Embryonic facial prominence (tissue), 1 donor: Measurements from ENCODE around the gene GSN.
"Not testable (repeated sequence)": the region's sequence is repeated elsewhere in the genome, so short reads cannot be mapped to it uniquely, and the experiment has no call there.

Experiments used
- DNase-seq: peaks from one replicate; pipeline ENCODE4 v3.0.0-alpha.2; 2016; ENCODE audit errors: extremely low spot score

GSN gene

GRCh38 chr9:121288673-121289025, 20.7 kb downstream of the GSN start:
- no peak for DNase-seq

GRCh38 chr9:121289026-121289771, 21.2 kb downstream of the GSN start:
- DNase-seq = peak; percentile 79

DNA sequence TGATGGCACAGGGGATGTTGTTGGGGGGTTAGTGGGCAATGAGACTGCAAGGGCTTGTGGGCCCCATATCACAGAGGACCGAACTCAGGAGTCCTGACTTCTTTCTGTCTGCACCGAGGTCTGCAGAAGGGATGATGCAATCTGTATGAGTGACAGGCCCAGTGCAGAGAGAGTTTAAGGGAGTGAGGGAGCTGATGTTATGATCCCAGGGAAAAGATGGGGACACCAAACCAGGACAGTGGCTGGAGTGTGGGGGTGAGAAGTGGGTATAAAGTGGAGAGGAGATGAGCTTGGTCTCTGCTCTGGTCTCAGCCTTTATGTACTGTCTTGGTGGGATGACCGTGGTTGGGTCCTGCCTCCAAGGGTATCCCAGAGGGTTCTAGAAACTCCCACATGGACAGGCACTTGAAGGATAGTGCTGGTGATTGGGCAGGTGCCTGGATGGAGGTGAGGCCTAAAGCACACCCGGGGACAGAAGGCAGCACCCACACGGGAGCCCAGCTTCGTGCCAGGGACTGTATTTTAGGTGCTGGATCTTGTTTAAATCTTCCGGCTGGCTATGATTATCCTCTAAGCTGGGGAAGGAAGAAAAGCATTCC, 21.9 kb downstream of the GSN start:
- no peak for DNase-seq

DNA sequence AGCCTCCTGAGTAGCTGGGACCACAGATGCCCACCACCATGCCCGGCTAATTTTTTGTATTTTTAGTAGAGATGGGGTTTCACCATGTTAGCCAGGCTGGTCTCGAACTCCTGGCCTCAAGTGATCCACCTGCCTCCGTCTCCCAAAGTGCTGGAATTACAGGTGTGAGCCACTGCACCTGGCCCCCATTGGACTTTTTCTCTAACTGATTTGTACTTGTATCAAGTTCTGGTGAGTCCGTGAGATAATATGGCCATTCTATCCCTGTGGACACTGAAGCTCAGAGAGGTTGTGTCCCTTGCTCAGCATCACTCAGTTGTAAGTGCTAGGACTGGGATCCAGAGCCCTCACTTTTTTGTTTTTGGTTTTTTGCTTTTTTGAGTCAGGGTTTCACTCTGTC, 23.6 kb downstream of the GSN start:
- DNase-seq = not testable (repeated sequence)

DNA sequence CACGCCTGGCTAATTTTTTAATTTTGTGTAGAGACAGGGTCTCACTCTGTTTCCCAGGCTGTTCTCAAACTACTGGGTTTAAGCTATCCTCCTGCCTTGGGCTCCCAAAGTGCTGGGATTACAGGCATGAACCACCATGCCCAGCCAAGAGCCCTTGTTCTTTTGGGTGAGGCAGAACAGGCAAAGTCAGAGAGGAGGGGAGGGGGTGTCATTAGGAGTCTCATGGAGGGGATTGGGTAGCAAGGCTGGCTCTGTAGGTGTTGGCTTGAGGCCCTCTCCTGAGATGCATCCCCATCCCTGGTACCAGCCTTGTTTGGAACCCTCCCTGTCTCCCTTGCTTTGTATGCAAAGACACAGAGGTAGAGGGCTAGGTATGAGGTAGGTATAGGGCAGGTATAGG, 24.1 kb downstream of the GSN start:
- DNase-seq = no peak

DNA sequence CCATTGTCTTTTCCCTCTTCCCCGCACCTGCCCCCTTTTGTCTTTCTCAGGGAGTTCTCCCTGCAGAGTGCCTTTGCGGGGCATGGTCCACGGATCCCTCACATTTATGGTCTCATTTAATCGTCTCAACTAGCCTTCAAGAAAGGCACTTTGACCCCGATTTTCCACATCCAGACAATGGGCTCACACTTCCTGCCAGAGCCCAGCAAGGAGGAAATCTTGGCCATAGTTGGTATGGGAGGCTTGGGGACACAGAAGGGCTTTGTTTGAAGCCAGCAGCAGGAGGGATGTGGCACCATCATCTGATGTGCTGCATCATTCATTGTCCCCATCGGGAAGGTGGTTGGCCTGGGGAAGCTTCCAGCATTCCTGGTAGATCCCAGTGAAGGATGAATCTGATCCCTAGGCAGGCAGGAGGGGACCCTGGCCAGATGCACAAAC, 24.9 kb downstream of the GSN start:
- DNase-seq = no peak

GRCh38 chr9:121294151-121294743, 26.3 kb downstream of the GSN start:
- DNase-seq = no peak

- DNase-seq = no peak
Observed at GRCh38 chr9:121294866-121295661, 27.1 kb downstream of the GSN start.

GRCh38 chr9:121295662-121296191, 27.8 kb downstream of the GSN start:
- no peak for DNase-seq

DNA sequence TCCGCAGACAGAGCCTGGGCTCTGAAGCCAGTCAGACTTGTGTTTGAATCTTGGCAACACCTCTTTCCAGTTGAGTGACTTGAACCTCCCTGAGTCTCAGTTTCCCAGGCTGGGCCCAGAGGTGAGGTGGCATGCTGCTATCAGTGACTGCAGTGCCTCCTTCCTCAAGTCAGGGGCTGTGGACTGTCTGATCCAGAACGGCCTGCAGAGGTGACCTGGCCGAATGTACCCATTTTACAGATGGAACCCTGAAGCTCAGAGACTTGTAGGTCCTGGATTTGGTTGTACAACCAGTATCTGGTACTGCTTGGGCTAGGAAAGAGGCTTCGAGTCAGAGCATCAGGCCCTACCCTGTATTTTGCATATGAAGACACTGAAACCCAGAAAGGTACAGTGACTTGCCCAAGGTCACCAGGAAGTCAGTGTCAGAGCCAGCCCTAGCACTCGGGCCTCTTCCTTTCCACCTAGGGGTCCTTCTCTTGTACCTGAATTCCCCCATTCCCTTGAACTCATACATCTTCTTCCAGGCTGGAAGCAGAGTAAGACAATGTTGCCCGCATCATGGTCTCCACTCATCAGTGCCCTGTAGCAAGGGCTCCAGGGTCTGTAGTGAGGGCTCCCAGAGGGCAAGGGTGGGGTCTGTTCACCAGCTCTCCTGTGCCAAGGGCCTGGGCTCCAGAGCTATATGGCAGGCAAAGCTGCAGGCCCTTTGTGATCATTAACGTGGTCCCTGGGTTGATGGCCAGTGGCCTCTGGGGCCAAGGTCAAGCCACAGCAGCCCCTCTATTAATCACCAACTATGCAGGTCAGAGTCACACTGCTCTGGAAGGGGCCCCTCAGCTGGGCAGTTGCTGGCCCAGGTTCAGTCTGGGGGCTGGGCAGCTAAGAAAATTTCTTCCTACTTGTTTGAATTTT, 28.5 kb downstream of the GSN start:
- DNase-seq = no peak

GRCh38 chr9:121297389-121297788, 29.4 kb downstream of the GSN start:
- no peak for DNase-seq

- DNase-seq = no peak
Observed at GRCh38 chr9:121298016-121298538, 30.1 kb downstream of the GSN start.

DNA sequence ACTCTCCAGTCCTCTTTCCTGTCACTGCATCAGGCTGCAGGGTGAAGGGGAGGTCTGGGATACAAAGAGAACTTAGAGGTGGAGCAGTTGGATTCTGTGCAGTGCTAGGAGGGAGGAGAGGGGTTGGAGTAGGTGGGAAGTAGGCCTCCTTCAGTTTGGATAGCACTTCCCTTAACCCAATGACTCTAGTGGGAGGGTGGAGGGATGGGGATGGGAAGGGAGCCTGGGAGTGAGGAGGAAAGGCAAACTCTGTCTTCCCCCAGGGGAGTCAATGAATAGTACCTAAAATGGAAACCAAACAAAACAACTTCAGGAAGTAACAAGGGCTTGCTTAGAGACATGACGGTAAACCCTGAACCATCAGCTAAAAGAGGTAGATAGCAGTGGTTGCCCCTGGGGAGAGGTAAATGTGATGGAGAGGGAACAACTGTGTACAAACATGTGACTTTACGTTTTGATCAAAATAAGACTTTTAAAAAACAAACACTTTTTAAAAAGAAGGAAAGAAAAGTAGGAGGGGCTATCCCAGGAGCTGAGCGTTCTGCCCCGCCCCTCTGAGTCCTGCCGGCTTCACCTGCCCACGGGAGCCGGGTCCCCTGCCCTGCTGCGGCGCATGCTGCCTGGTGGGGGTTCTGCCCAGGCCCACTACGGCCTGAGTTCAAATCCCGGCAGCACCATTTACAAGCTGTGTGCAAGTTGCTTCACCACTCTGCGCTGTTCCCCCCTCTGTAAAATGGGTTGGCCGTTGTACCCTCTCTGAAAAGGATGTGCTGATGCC, 30.9 kb downstream of the GSN start:
- DNase-seq = no peak

- no peak for DNase-seq
Observed at GRCh38 chr9:121299467-121300282, 31.7 kb downstream of the GSN start.

DNA sequence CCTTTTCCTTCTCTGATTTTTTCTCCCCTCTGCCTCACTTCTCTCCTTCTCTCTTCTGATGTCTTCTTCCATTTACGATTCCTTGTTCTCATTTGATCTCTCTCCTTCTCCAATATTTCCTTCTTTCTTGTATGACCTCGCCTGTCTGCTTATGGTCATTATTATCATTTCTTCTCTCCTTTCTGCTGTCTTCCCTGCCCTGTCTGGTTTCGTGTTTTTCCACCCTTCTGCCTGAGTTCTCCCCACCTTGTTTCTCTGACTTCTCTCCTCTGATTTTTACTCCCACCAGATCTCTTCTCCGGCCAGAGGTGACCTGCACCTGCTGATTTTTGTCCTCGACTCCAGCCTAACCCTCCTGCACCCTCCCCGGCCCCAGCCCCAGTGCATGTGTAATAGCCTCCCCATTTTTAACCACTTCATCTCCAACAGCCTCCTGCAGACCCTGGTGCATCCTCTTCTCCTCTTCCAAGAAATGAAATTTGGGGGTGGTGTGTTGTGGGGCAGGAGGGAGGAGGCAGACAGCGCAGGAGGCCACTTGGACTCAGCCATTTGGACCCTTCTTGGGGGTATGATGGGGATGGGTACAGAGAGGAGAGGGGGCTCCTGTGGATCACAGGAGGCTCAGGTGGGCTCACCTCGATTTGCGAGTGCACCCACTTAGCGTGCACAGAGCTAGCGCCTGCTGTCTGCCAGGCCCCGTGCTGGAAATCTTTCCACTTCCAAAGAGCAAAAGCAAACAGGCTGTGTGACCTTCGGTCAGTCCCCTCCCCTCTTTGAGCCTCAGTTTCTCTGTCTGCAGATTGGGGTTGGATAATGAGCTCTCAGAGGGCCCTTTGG, 32.5 kb downstream of the GSN start:
- no peak for DNase-seq

- no peak for DNase-seq
Observed at GRCh38 chr9:121301881-121302286, 33.9 kb downstream of the GSN start.

DNA sequence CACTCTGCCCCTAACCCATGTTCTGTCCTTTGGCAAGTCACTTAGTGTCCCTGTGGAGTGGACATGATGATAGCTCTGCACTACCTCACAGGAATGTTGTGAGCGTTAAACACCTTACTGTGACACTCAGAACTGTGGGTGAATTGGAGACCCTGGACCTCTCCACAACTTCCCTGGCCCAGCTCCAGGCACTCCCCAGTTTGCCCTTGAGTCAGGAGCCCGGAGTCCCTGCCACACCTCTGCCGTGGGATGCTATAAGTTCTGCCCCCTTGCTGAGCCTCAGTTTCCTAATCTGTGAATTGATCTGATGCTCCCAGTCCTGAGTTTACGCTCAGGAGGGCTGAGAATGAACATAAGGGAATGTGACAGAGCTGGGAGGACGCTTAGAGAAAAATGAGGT, 34.4 kb downstream of the GSN start:
- DNase-seq = no peak

GRCh38 chr9:121302786-121303185, 34.8 kb downstream of the GSN start:
- DNase-seq = no peak
